ENCODE data around the gene WDR53.

DNA sequence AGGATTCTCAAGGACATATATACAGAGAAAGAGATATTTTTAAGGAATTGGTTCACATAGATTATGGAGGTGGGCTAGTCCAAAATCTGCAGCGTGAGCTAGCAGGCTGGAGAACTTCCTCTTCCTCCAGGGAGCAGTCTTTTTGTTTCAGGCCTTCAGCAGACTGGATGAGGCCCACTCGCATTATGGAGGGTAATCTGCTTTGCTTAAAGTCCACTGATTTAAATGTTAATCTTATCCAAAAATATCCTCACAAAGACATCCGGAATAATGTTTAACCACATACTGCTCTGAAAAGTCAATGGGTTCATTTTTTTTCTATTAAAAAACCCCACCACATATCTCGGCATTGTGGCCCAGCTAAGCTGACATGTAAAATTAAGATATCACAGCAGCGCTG lies 48.9 kb upstream of the WDR53 start:
- no peak for TF ChIP-seq EZH2phosphoT487 (IDR thresholded peaks at IDR 0.05; ENCODE audit: insufficient read depth, low read depth)
- TF ChIP-seq EZH2 (IDR thresholded peaks at IDR 0.05; ENCODE audit: insufficient read depth, poor library complexity, severe bottlenecking) = no peak
